ACC112 (cell line): ENCODE measurements around the gene PLB1.
A peak's percentile ranks its signal among the peaks of the same experiment; 100 is the strongest.

Source experiments
- H2AFZ ChIP-seq: fragments of 200-600 bp; sonication (generic); one replicate; pipeline ENCODE4 v1.6.0; 2017; ENCODE audit warnings: antibody characterized with exemption, low read length; ENCODE audit not compliant: unreplicated experiment
- H3K27ac ChIP-seq: fragments of 200-600 bp; sonication (generic); 2 replicates; pipeline ENCODE4 v1.5.1; 2014; ENCODE audit warnings: low read depth, mild to moderate bottlenecking, antibody characterized with exemption, low read length, moderate library complexity
- H3K27me3 ChIP-seq: fragments of 200-600 bp; sonication (generic); 2 replicates; pipeline ENCODE4 v1.6.1; 2014; ENCODE audit warnings: mild to moderate bottlenecking, antibody characterized with exemption, low read length, moderate library complexity, mixed read lengths; ENCODE audit not compliant: insufficient read depth
- H3K36me3 ChIP-seq: fragments of 200-600 bp; sonication (generic); 2 replicates; pipeline ENCODE4 v1.6.1; 2016; ENCODE audit warnings: mild to moderate bottlenecking, antibody characterized with exemption, low read length, moderate library complexity, mixed read lengths; ENCODE audit not compliant: insufficient read depth
- H3K4me1 ChIP-seq: fragments of 200-600 bp; sonication (generic); one replicate; pipeline ENCODE4 v1.6.1; 2016; ENCODE audit warnings: low read length, mixed read lengths; ENCODE audit not compliant: insufficient read depth, unreplicated experiment, control insufficient read depth
- H3K4me3 ChIP-seq: fragments of 200-600 bp; sonication (generic); 2 replicates; pipeline ENCODE4 v1.5.1; 2014; ENCODE audit warnings: mild to moderate bottlenecking, low read depth, low read length
- H3K79me2 ChIP-seq: fragments of 200-600 bp; sonication (generic); one replicate; pipeline ENCODE4 v1.6.0; 2016; ENCODE audit warnings: low read length; ENCODE audit not compliant: control insufficient read depth, unreplicated experiment, insufficient read depth

Gene PLB1

GRCh38 chr2:28628987-28629386 is 133.1 kb downstream of the PLB1 start:
- Histone ChIP-seq H3K36me3 (no peaks in the 10 kb centered on the region), H2AFZ (no peak overlapping the region), H3K4me1 (peaks cover 3% of the 10 kb centered on the region), H3K79me2 (no peaks in the 10 kb centered on the region), H3K27ac (no peak overlapping the region), H3K4me3 (no peak overlapping the region), H3K27me3 (no peaks in the 10 kb centered on the region)

GRCh38 chr2:28629910-28630309 is 134.1 kb downstream of the PLB1 start:
- Histone ChIP-seq H3K4me3 (no peak overlapping the region), H3K27ac (no peak overlapping the region), H3K27me3 (no peaks in the 10 kb centered on the region)

GRCh38 chr2:28630341-28630740 is 134.5 kb downstream of the PLB1 start:
- no peaks in the 10 kb centered on the region for H3K27me3 ChIP-seq
- peaks cover 12% of the 10 kb centered on the region for H3K4me1 ChIP-seq
- no peak overlapping the region for H3K27ac ChIP-seq
- no peaks in the 10 kb centered on the region for H3K36me3 ChIP-seq
- no peaks in the 10 kb centered on the region for H3K79me2 ChIP-seq
- H3K4me3 ChIP-seq, result no peak overlapping the region
- no peak overlapping the region for H2AFZ ChIP-seq

More at GRCh38 chr2:28629910-28630309, 134.1 kb downstream of the PLB1 start:
- Histone ChIP-seq H2AFZ (no peak overlapping the region), H3K36me3 (no peaks in the 10 kb centered on the region), H3K79me2 (no peaks in the 10 kb centered on the region), H3K4me1 (peaks cover 8% of the 10 kb centered on the region)

- Histone ChIP-seq H2AFZ (no peak overlapping the region), H3K4me1 (peaks cover 14% of the 10 kb centered on the region), H3K27me3 (no peaks in the 10 kb centered on the region), H3K27ac (no peak overlapping the region), H3K4me3 (no peak overlapping the region), H3K36me3 (no peaks in the 10 kb centered on the region), H3K79me2 (no peaks in the 10 kb centered on the region)
These were observed 135.8 kb downstream of the PLB1 start for GRCh38 chr2:28631514-28632206.

GRCh38 chr2:28632791-28633190 is 136.9 kb downstream of the PLB1 start:
- peaks cover 14% of the 10 kb centered on the region for H3K4me1 ChIP-seq
- no peaks in the 10 kb centered on the region for H3K79me2 ChIP-seq
- no peaks in the 10 kb centered on the region for H3K27me3 ChIP-seq
- H3K27ac ChIP-seq, result no peak overlapping the region
- H3K36me3 ChIP-seq, result no peaks in the 10 kb centered on the region
- H2AFZ ChIP-seq, result no peak overlapping the region
- H3K4me3 ChIP-seq, result no peak overlapping the region

- Histone ChIP-seq H3K36me3 (no peaks in the 10 kb centered on the region), H3K27me3 (no peaks in the 10 kb centered on the region), H3K4me3 (no peak overlapping the region), H3K4me1 (peaks cover 14% of the 10 kb centered on the region), H3K79me2 (no peaks in the 10 kb centered on the region), H2AFZ (no peak overlapping the region), H3K27ac (no peak overlapping the region)
These were observed 137.3 kb downstream of the PLB1 start for GRCh38 chr2:28633204-28633603.

GRCh38 chr2:28633746-28634145 is 137.9 kb downstream of the PLB1 start:
- Histone ChIP-seq H3K79me2 (no peaks in the 10 kb centered on the region), H3K27ac (peak overlapping the region; percentile 47; the same call in 1 of the 2 replicates), H3K27me3 (no peaks in the 10 kb centered on the region), H2AFZ (peak overlapping the region; percentile 61), H3K4me1 (peaks cover 14% of the 10 kb centered on the region), H3K4me3 (no peak overlapping the region), H3K36me3 (no peaks in the 10 kb centered on the region)

- peak overlapping the region; percentile 62 for H2AFZ ChIP-seq
- H3K27ac ChIP-seq, result no peak overlapping the region
- no peak overlapping the region for H3K4me3 ChIP-seq
These were observed 139.3 kb downstream of the PLB1 start for GRCh38 chr2:28635191-28635611.

GRCh38 chr2:28636491-28636890 is 140.6 kb downstream of the PLB1 start:
- no peak overlapping the region for H3K4me3 ChIP-seq
- H3K27ac ChIP-seq, result no peak overlapping the region
- H3K36me3 ChIP-seq, result no peaks in the 10 kb centered on the region
- peaks cover 14% of the 10 kb centered on the region for H3K4me1 ChIP-seq
- no peak overlapping the region for H2AFZ ChIP-seq
- H3K27me3 ChIP-seq, result no peaks in the 10 kb centered on the region
- H3K79me2 ChIP-seq, result no peaks in the 10 kb centered on the region

More at GRCh38 chr2:28635191-28635611, 139.3 kb downstream of the PLB1 start:
- peaks cover 14% of the 10 kb centered on the region for H3K4me1 ChIP-seq
- H3K79me2 ChIP-seq, result no peaks in the 10 kb centered on the region
- H3K36me3 ChIP-seq, result no peaks in the 10 kb centered on the region
- H3K27me3 ChIP-seq, result no peaks in the 10 kb centered on the region

- H3K79me2 ChIP-seq, result no peaks in the 10 kb centered on the region
These were observed 141.5 kb downstream of the PLB1 start for GRCh38 chr2:28637066-28638047.

More at GRCh38 chr2:28637066-28638047, 141.5 kb downstream of the PLB1 start:
- peaks cover 14% of the 10 kb centered on the region for H3K4me1 ChIP-seq
- no peak overlapping the region for H2AFZ ChIP-seq
- H3K27me3 ChIP-seq, result no peaks in the 10 kb centered on the region
- no peaks in the 10 kb centered on the region for H3K36me3 ChIP-seq
- H3K27ac ChIP-seq, result no peak overlapping the region
- H3K4me3 ChIP-seq, result no peak overlapping the region
